ENCODE measurements around the gene VPS45. TPM values are rescaled to one million over a fixed set of nuclear protein-coding genes. Genes with fewer than 3 reads are reported as not detected.
A peak's percentile ranks its signal among the peaks of the same experiment; 100 is the strongest.

VPS45 gene
- total RNA-seq, 1 experiment from 2014 or later = 47.8 TPM

- no peaks in the 10 kb centered on the region for H3K9me2 ChIP-seq (replicated peaks; ENCODE audit: low read length)
- H4K20me1 ChIP-seq (ENCODE audit: low read length) = no peaks in the 10 kb centered on the region
- H3K27me3 ChIP-seq (ENCODE audit: low read length) = no peaks in the 10 kb centered on the region
- H2AFZ ChIP-seq (ENCODE audit: low read length) = no peak overlapping the region
- H3F3A ChIP-seq (ENCODE audit: low read length, unreplicated experiment) = no peaks in the 10 kb centered on the region
- no peak overlapping the region for H3K27ac ChIP-seq (ENCODE audit: low read length)
- H3K9me3 ChIP-seq (ENCODE audit: low read length) = no peaks in the 10 kb centered on the region
- no peak for ATAC-seq
- no peak overlapping the region for H3K4me3 ChIP-seq (ENCODE audit: low read length)
- H3K36me3 ChIP-seq (ENCODE audit: low read depth, low read length) = no peaks in the 10 kb centered on the region
- H3K9ac ChIP-seq (ENCODE audit: low read length) = no peak overlapping the region
- no peak for TF ChIP-seq EZH2 (IDR thresholded peaks at IDR 0.05; ENCODE audit: low read length, unreplicated experiment)
- TF ChIP-seq CTCF (conservative IDR thresholded peaks at IDR 0.05; ENCODE audit: low read depth, low read length) = no peak
- intact Hi-C loops (cut with micrococcal nuclease) = no loop called here
- H3K4me1 ChIP-seq (ENCODE audit: insufficient read depth, low read length) = no peaks in the 10 kb centered on the region
- H3K4me2 ChIP-seq (ENCODE audit: low read length) = no peak overlapping the region
- CTCF ChIA-PET = no interaction called here
- POLR2A ChIA-PET (ENCODE audit: unreplicated experiment) = interaction anchor here (0.7 kb wide), 1 partner anchor 233 kb away, joined by 7 read pairs; no protein-coding TSS in a partner anchor
- no peak for DNase-seq
- BruUV-seq (replicated peaks) = no TSS peak
- no peaks in the 10 kb centered on the region for H3K79me2 ChIP-seq (ENCODE audit: low read length)
Measured at GRCh38 chr1:150160964-150161621, 93.5 kb downstream of the VPS45 start.

GRCh38 chr1:150161747-150162581 is 94.4 kb downstream of the VPS45 start:
- Histone ChIP-seq H3K9me2 (replicated peaks; ENCODE audit: low read length) (no peaks in the 10 kb centered on the region), H3K9ac (ENCODE audit: low read length) (no peak overlapping the region), H3K36me3 (ENCODE audit: low read depth, low read length) (no peaks in the 10 kb centered on the region), H3K27ac (ENCODE audit: low read length) (no peak overlapping the region), H3K4me2 (ENCODE audit: low read length) (no peak overlapping the region), H4K20me1 (ENCODE audit: low read length) (no peaks in the 10 kb centered on the region), H3K27me3 (ENCODE audit: low read length) (no peaks in the 10 kb centered on the region), H3F3A (ENCODE audit: low read length, unreplicated experiment) (no peaks in the 10 kb centered on the region), H3K4me3 (ENCODE audit: low read length) (no peak overlapping the region), H3K4me1 (ENCODE audit: insufficient read depth, low read length) (no peaks in the 10 kb centered on the region), H3K79me2 (ENCODE audit: low read length) (no peaks in the 10 kb centered on the region), H3K9me3 (ENCODE audit: low read length) (no peaks in the 10 kb centered on the region), H2AFZ (ENCODE audit: low read length) (no peak overlapping the region)
- no peak for DNase-seq
- no peak for TF ChIP-seq EZH2 (IDR thresholded peaks at IDR 0.05; ENCODE audit: low read length, unreplicated experiment)
- peak; percentile 21; the same call in 1 of the 2 replicates for TF ChIP-seq CTCF (conservative IDR thresholded peaks at IDR 0.05; ENCODE audit: low read depth, low read length)
- TF ChIP-seq EZH2phosphoT487 (IDR thresholded peaks at IDR 0.05; ENCODE audit: borderline replicate concordance, low read length) = no peak
- BruUV-seq (replicated peaks) = no TSS peak
- CTCF ChIA-PET = interaction anchor here (0.6 kb wide), 1 partner anchor 25 kb away, joined by 4 read pairs; no protein-coding TSS in a partner anchor
- ATAC-seq = peak; percentile 41
- intact Hi-C loops (cut with micrococcal nuclease) = no loop called here
- POLR2A ChIA-PET (ENCODE audit: unreplicated experiment) = interaction anchor here (0.7 kb wide), 1 partner anchor 234 kb away, joined by 7 read pairs; no protein-coding TSS in a partner anchor

DNA sequence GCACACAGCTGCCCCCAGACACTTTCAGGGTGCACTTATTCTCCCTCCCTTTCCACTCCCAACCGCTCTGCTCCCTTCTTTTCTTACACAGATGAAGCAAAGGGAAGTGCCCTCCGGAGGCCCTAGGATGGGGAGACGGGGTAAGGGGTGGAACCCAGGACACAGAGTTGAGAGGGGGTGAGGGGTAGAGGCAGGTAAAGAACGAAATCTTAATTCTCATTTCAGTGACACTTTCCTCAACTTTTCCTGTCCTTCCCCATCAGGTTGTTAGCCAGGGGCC is 94.9 kb downstream of the VPS45 start:
- TF ChIP-seq EZH2 (IDR thresholded peaks at IDR 0.05; ENCODE audit: low read length, unreplicated experiment) (no peak), CTCF (conservative IDR thresholded peaks at IDR 0.05; ENCODE audit: low read depth, low read length) (no peak), EZH2phosphoT487 (IDR thresholded peaks at IDR 0.05; ENCODE audit: borderline replicate concordance, low read length) (no peak)
- Histone ChIP-seq H3K9me2 (replicated peaks; ENCODE audit: low read length) (no peaks in the 10 kb centered on the region), H3K27me3 (ENCODE audit: low read length) (no peaks in the 10 kb centered on the region), H3K4me2 (ENCODE audit: low read length) (no peak overlapping the region), H3K79me2 (ENCODE audit: low read length) (no peaks in the 10 kb centered on the region), H2AFZ (ENCODE audit: low read length) (no peak overlapping the region), H3K9me3 (ENCODE audit: low read length) (no peaks in the 10 kb centered on the region), H3K4me3 (ENCODE audit: low read length) (no peak overlapping the region), H3K4me1 (ENCODE audit: insufficient read depth, low read length) (no peaks in the 10 kb centered on the region), H3K36me3 (ENCODE audit: low read depth, low read length) (no peaks in the 10 kb centered on the region), H3F3A (ENCODE audit: low read length, unreplicated experiment) (no peaks in the 10 kb centered on the region), H3K27ac (ENCODE audit: low read length) (no peak overlapping the region), H3K9ac (ENCODE audit: low read length) (no peak overlapping the region), H4K20me1 (ENCODE audit: low read length) (no peaks in the 10 kb centered on the region)
- ATAC-seq (no peak), DNase-seq (no peak)
- CTCF ChIA-PET = interaction anchor here (0.6 kb wide), 1 partner anchor 25 kb away, joined by 4 read pairs; no protein-coding TSS in a partner anchor
- intact Hi-C loops (cut with micrococcal nuclease) = no loop called here
- POLR2A ChIA-PET (ENCODE audit: unreplicated experiment) = no interaction called here
- BruUV-seq (replicated peaks) = no TSS peak

All from PC-3 (cell line).